Esophagus squamous epithelium (tissue), 4 donors: Measurements from ENCODE around the gene FAM149B1.

ENCODE experiments used
- POLR2A ChIP-seq, 4 donors: fragments of 450-650 bp; IDR thresholded peaks; one replicate each; pipeline ENCODE4 v1.6.1; 2017; ENCODE audit warnings: antibody characterized with exemption in 4 of 4, mild to moderate bottlenecking in 4 of 4, moderate library complexity in 3 of 4
- TF ChIP-seq, protein P1 (sequence below), 6 experiments: fragments of 450-650 bp in 4 of 6; fragments of 200-600 bp in 2 of 6; sonication (generic) in 2 of 6; IDR thresholded peaks; one replicate each; pipeline ENCODE4 v1.5.1; 2016 to 2019; ENCODE audit warnings: antibody characterized with exemption in 6 of 6, mild to moderate bottlenecking in 4 of 6, moderate library complexity in 4 of 6

DNA sequence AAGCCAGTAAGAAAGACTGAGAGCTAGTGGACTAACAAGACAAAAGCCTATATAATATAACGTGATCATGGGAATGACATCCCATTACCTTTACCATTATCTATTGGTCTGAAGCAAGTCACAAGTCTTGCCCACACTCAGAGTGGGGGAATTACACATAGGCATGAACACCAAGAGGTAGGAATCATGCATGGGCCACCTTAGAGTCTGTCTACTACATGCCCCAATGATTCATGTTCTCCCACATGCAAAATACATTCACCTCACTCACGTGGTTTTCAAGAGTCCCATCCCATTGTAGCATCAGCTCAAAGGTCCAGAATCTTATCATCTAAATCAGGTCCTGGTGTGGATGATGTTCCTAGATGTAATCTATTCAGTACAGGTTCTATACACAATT lies 49.7 kb downstream of the FAM149B1 start:
- TF ChIP-seq, protein P1, sequence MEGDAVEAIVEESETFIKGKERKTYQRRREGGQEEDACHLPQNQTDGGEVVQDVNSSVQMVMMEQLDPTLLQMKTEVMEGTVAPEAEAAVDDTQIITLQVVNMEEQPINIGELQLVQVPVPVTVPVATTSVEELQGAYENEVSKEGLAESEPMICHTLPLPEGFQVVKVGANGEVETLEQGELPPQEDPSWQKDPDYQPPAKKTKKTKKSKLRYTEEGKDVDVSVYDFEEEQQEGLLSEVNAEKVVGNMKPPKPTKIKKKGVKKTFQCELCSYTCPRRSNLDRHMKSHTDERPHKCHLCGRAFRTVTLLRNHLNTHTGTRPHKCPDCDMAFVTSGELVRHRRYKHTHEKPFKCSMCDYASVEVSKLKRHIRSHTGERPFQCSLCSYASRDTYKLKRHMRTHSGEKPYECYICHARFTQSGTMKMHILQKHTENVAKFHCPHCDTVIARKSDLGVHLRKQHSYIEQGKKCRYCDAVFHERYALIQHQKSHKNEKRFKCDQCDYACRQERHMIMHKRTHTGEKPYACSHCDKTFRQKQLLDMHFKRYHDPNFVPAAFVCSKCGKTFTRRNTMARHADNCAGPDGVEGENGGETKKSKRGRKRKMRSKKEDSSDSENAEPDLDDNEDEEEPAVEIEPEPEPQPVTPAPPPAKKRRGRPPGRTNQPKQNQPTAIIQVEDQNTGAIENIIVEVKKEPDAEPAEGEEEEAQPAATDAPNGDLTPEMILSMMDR (IDR thresholded peaks at IDR 0.05), result no peak
- no peak for TF ChIP-seq POLR2A (IDR thresholded peaks at IDR 0.05)
